ENCODE data around the gene CASR. TPM values are rescaled to one million over a fixed set of nuclear protein-coding genes. Genes with fewer than 3 reads are reported as not detected.

Gene CASR
- polyA plus RNA-seq, 1 donor from 2014 or later = not detected

GRCh38 chr3:122258757-122259371, 75.4 kb downstream of the CASR start:
- Mint-ChIP-seq H3K27me3 (no peaks in the 10 kb centered on the region), H3K36me3 (no peaks in the 10 kb centered on the region), H3K9me3 (no peaks in the 10 kb centered on the region), H3K4me1 (peaks cover 6 to 14% (median 11%) of the 10 kb centered on the region in 3 donors), H3K4me3 (peak overlapping the region in 1 of 4 donors; percentile 72), H3K27ac (no peak overlapping the region)

DNA sequence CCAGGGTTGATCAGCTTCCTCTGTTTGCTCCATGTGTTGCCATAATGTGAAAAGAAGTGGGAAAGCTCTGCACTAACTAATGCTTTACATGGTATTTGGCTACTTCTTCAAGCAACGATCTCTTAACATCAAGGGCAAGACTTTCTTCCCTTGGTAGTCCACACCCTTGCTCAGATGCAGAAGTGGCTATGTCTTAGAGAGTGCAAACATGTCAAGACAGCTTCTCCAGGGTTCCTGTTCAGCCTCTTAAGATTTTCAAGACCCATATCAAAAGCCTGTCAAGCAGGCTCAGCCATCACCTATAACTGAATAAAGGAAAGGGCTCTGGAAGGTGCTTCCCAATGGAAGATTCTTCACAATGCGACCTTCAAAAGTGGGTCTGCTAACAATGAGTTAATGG, 76.7 kb downstream of the CASR start:
- peak overlapping the region in 1 of 3 donors; percentile 78 for H3K27ac Mint-ChIP-seq
- H3K27me3 Mint-ChIP-seq = no peaks in the 10 kb centered on the region
- no peaks in the 10 kb centered on the region for H3K36me3 Mint-ChIP-seq
- H3K4me3 Mint-ChIP-seq = no peak overlapping the region
- no peaks in the 10 kb centered on the region for H3K9me3 Mint-ChIP-seq
- peaks cover 6 to 18% (median 17%) of the 10 kb centered on the region in 3 donors for H3K4me1 Mint-ChIP-seq

- Mint-ChIP-seq H3K9me3 (no peaks in the 10 kb centered on the region), H3K27ac (no peak overlapping the region), H3K4me1 (peaks cover 6 to 13% (median 13%) of the 10 kb centered on the region in 3 donors), H3K36me3 (no peaks in the 10 kb centered on the region), H3K27me3 (no peaks in the 10 kb centered on the region), H3K4me3 (no peak overlapping the region)
Measured at GRCh38 chr3:122263058-122263457, 79.6 kb downstream of the CASR start.

- H3K9me3 Mint-ChIP-seq = no peaks in the 10 kb centered on the region
- H3K4me1 Mint-ChIP-seq = peaks cover 0 to 8% (median 6%) of the 10 kb centered on the region in 3 donors
- no peak overlapping the region for H3K4me3 Mint-ChIP-seq
- H3K27me3 Mint-ChIP-seq = no peaks in the 10 kb centered on the region
- no peak overlapping the region for H3K27ac Mint-ChIP-seq
- no peaks in the 10 kb centered on the region for H3K36me3 Mint-ChIP-seq
Measured at GRCh38 chr3:122263974-122264588, 80.6 kb downstream of the CASR start.

DNA sequence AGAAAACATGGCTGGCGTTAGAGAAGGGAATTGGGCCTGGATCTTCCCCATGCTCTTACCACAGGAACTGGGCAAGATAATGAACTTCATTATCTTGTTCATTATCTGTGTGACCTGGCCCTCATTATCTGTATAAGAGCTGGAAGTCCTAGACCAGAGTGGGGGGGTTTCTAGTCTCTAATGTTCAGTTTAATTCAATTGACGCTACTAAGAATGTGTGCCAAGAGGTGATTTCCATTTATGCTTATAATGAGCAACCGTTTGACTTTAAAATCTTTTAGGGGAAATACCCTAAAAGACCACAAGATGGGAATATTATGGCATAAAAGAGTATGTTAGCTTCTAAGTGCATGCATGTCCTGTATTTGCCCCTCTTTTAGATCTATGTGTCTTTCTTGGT, 82.5 kb downstream of the CASR start:
- Mint-ChIP-seq H3K4me1 (peaks cover 0 to 8% (median 6%) of the 10 kb centered on the region in 3 donors), H3K9me3 (no peaks in the 10 kb centered on the region), H3K36me3 (no peaks in the 10 kb centered on the region), H3K27ac (peak overlapping the region in 1 of 3 donors; percentile 92), H3K4me3 (no peak overlapping the region), H3K27me3 (no peaks in the 10 kb centered on the region)

- peaks cover 6 to 28% (median 9%) of the 10 kb centered on the region in 3 donors for H3K4me1 Mint-ChIP-seq
- no peaks in the 10 kb centered on the region for H3K27me3 Mint-ChIP-seq
- no peak overlapping the region for H3K4me3 Mint-ChIP-seq
- H3K27ac Mint-ChIP-seq = no peak overlapping the region
- no peaks in the 10 kb centered on the region for H3K9me3 Mint-ChIP-seq
- peaks cover 3% of the 10 kb centered on the region for H3K36me3 Mint-ChIP-seq
Measured at GRCh38 chr3:122268257-122269024, 85.0 kb downstream of the CASR start.

DNA sequence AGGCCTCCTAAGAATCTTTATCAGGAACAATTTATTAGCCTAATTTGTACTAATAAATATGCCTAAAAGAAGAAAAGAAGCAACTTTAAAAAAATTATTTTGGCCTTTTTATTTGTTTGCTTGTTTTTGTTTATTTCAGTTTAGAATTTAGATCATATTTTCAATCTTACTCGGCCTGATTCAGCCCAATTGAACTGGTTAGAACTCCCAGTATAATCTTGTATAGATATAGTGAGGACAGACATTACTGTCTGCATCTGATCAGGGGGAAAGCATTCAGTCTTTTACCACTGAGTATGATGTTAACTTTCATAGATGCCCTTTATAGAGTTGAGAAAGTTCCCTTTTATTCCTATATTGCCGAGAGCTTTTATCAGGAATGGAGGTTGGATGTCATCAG, 85.6 kb downstream of the CASR start:
- Mint-ChIP-seq H3K27me3 (no peaks in the 10 kb centered on the region), H3K4me1 (peaks cover 6 to 27% (median 12%) of the 10 kb centered on the region in 3 donors), H3K9me3 (no peaks in the 10 kb centered on the region), H3K27ac (no peak overlapping the region), H3K36me3 (peaks cover 3% of the 10 kb centered on the region), H3K4me3 (no peak overlapping the region)

DNA sequence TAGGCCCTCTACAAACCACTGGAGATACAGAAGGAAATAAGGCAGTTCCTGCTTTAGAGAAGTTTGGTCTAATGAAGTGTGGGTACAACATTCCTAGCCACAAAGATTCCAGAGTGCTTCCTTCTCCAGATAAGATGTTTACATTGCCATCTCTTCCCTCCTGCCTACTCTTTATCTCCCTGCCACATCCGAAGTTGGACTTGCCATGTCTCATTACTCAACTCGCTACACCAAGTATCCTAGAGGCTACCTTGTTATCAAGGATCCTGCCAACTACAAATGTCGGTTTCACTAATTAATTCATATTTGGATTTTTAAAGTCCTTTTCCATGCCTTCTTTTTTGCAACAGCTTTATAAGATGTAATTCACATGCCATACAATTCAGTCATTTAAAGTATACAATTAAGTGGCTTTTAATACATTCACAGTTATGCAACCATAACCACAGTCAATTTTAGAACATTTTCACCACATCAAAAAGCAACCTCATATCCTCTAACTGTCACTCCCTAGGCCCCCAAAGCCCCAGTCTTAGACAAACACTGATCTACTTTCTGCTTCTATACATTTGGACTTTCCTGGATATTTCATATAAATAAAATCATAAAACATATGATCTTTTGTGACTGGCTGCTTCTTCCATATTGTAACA, 87.9 kb downstream of the CASR start:
- Mint-ChIP-seq H3K9me3 (no peaks in the 10 kb centered on the region), H3K27ac (no peak overlapping the region), H3K4me3 (peak overlapping the region in 1 of 4 donors; percentile 30), H3K36me3 (peaks cover 3% of the 10 kb centered on the region), H3K27me3 (peaks cover 7% of the 10 kb centered on the region), H3K4me1 (peaks cover 0 to 23% (median 13%) of the 10 kb centered on the region in 3 donors)

GRCh38 chr3:122272879-122273278, 89.4 kb downstream of the CASR start:
- Mint-ChIP-seq H3K4me3 (no peak overlapping the region), H3K4me1 (peaks cover 0 to 23% (median 13%) of the 10 kb centered on the region in 3 donors), H3K36me3 (peaks cover 3% of the 10 kb centered on the region), H3K27ac (no peak overlapping the region), H3K27me3 (peaks cover 7% of the 10 kb centered on the region), H3K9me3 (no peaks in the 10 kb centered on the region)

DNA sequence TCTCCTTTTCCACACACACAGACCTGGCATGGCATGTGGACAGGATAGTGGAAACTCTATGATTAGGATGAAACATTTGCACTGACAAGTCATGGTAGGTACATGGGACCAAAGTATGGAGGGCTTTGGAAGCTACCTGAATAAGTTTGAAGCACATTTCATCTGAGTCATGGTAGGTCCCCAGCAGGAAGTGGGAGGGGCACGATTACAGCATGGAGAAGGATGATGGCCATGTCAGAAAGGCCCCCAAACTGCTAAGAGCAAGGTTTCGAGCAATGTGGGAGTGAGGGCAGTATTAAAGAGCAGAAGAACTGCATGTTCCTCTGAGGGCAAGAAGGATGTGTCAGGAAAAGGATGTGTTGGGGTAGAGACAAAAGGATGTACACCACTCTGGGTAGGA, 90.0 kb downstream of the CASR start:
- Mint-ChIP-seq H3K27ac (no peak overlapping the region), H3K4me3 (no peak overlapping the region), H3K4me1 (peaks cover 0 to 23% (median 13%) of the 10 kb centered on the region in 3 donors), H3K9me3 (no peaks in the 10 kb centered on the region), H3K27me3 (peaks cover 7% of the 10 kb centered on the region), H3K36me3 (peaks cover 3% of the 10 kb centered on the region)

- Mint-ChIP-seq H3K27ac (no peak overlapping the region), H3K4me3 (no peak overlapping the region), H3K4me1 (no peaks in the 10 kb centered on the region), H3K9me3 (no peaks in the 10 kb centered on the region), H3K27me3 (peaks cover 5% of the 10 kb centered on the region), H3K36me3 (no peaks in the 10 kb centered on the region)
Measured at GRCh38 chr3:122281891-122282290, 98.4 kb downstream of the CASR start.

GRCh38 chr3:122283796-122284445, 100.5 kb downstream of the CASR start:
- H3K4me3 Mint-ChIP-seq = no peak overlapping the region
- H3K9me3 Mint-ChIP-seq = no peaks in the 10 kb centered on the region
- no peaks in the 10 kb centered on the region for H3K36me3 Mint-ChIP-seq
- peaks cover 11% of the 10 kb centered on the region for H3K27me3 Mint-ChIP-seq
- no peaks in the 10 kb centered on the region for H3K4me1 Mint-ChIP-seq
- H3K27ac Mint-ChIP-seq = no peak overlapping the region

DNA sequence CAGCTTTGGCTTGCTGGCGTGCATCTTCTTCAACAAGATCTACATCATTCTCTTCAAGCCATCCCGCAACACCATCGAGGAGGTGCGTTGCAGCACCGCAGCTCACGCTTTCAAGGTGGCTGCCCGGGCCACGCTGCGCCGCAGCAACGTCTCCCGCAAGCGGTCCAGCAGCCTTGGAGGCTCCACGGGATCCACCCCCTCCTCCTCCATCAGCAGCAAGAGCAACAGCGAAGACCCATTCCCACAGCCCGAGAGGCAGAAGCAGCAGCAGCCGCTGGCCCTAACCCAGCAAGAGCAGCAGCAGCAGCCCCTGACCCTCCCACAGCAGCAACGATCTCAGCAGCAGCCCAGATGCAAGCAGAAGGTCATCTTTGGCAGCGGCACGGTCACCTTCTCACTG, 101.0 kb downstream of the CASR start:
- H3K9me3 Mint-ChIP-seq = no peaks in the 10 kb centered on the region
- no peak overlapping the region for H3K27ac Mint-ChIP-seq
- H3K4me1 Mint-ChIP-seq = no peaks in the 10 kb centered on the region
- peaks cover 11% of the 10 kb centered on the region for H3K27me3 Mint-ChIP-seq
- no peak overlapping the region for H3K4me3 Mint-ChIP-seq
- no peaks in the 10 kb centered on the region for H3K36me3 Mint-ChIP-seq

GRCh38 chr3:122294359-122294758, 110.9 kb downstream of the CASR start:
- Mint-ChIP-seq H3K36me3 (no peaks in the 10 kb centered on the region), H3K9me3 (no peaks in the 10 kb centered on the region), H3K27ac (no peak overlapping the region), H3K27me3 (no peaks in the 10 kb centered on the region), H3K4me3 (no peak overlapping the region), H3K4me1 (peaks cover 8 to 15% (median 10%) of the 10 kb centered on the region in 3 donors)

All from IgD-negative memory B cell (primary cell).